ENCODE data around the gene SLC25A2.
A peak's percentile ranks its signal among the peaks of the same experiment; 100 is the strongest.
"Not testable (repeated sequence)": the region's sequence is repeated elsewhere in the genome, so short reads cannot be mapped to it uniquely, and the experiment has no call there.

The SLC25A2 gene

DNA sequence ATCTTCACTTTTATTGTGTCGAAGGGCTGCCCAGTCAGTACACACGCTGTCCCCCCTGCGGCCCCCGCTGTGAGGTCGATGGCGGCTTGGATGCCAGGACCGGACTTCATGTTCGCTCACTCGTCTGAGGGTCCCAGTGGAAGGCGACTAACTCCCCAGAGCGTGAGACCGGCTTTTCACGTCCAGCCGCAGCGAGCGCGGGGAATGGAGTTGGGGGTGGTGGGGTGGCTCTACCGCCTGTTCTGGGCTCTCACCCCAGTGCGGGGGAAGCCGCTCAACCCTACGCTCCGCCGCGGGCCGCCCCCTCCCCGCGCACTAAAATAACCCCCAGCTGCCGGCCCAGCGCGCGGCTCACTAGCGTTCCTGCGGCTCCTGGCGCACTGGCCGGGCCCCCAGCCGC, at the start of gene SLC25A2:
Gene SLC25A2 (minus strand): TSS at position 294 of the 400 bp plus-strand sequence. CDS start 184 bp downstream, at position 110.
- TF ChIP-seq, protein P1, sequence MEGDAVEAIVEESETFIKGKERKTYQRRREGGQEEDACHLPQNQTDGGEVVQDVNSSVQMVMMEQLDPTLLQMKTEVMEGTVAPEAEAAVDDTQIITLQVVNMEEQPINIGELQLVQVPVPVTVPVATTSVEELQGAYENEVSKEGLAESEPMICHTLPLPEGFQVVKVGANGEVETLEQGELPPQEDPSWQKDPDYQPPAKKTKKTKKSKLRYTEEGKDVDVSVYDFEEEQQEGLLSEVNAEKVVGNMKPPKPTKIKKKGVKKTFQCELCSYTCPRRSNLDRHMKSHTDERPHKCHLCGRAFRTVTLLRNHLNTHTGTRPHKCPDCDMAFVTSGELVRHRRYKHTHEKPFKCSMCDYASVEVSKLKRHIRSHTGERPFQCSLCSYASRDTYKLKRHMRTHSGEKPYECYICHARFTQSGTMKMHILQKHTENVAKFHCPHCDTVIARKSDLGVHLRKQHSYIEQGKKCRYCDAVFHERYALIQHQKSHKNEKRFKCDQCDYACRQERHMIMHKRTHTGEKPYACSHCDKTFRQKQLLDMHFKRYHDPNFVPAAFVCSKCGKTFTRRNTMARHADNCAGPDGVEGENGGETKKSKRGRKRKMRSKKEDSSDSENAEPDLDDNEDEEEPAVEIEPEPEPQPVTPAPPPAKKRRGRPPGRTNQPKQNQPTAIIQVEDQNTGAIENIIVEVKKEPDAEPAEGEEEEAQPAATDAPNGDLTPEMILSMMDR (IDR thresholded peaks at IDR 0.05; ENCODE audit: control insufficient read depth, extremely low read depth, insufficient read depth) = no peak
- DNase-seq (ENCODE audit: low read depth) = no peak
- no peak within 1 kb of the TSS for H3K4me3 ChIP-seq (ENCODE audit: low read depth, low read length)

DNA sequence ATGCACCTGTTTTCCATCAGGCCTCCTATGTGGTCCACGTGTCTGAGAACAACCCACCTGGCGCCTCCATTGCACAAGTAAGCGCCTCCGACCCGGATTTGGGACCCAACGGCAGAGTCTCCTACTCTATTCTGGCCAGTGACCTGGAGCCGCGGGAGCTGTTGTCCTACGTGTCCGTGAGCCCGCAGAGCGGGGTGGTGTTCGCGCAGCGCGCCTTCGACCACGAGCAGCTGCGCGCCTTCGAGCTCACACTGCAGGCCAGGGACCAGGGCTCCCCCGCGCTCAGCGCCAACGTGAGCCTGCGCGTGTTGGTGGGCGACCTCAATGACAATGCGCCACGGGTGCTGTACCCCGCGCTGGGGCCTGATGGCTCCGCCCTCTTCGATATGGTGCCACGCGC, 47.7 kb upstream of the SLC25A2 start:
- no peak for DNase-seq (ENCODE audit: low read depth)
- TF ChIP-seq, protein P1 (IDR thresholded peaks at IDR 0.05; ENCODE audit: control insufficient read depth, extremely low read depth, insufficient read depth) = no peak
- H3K4me3 ChIP-seq (ENCODE audit: low read depth, low read length) = no peak overlapping the region

DNA sequence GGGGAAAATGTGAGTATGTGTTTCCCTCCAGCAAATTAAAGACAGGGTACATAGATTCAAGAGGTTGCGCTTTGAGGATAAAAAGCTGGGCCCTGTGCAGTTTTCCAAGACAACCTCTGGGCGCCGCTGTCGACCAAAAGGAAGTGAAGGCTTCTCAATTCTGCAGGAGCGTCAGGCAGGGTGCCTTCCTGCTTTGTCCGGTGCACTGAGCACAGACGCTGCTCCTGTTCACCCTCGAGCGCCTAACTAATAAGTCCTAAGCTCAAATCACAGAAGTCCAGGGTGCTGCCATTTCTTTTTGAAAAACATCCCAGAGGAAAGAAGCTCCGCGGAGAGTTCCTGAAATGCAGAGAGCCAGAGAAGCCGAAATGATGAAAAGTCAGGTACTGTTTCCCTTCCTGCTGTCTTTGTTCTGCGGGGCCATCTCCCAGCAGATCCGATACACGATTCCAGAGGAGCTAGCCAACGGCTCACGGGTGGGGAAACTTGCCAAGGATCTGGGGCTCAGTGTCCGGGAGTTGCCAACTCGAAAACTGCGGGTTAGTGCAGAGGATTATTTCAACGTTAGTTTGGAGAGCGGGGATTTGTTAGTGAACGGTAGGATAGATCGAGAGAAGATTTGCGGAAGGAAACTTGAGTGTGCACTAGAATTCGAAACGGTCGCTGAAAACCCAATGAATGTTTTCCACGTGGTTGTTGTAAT, 46.2 kb upstream of the SLC25A2 start, which contains the start of gene PCDHGB1:
Gene PCDHGB1 (plus strand): TSS at position 183 of the 703 bp plus-strand sequence. CDS start 162 bp downstream, at position 345.
- peak; percentile 73 for DNase-seq (ENCODE audit: low read depth)
- TF ChIP-seq, protein P1 (IDR thresholded peaks at IDR 0.05; ENCODE audit: control insufficient read depth, extremely low read depth, insufficient read depth) = peak; percentile 78
- peak within 1 kb of the TSS; percentile 66 for H3K4me3 ChIP-seq (ENCODE audit: low read depth, low read length)

DNA sequence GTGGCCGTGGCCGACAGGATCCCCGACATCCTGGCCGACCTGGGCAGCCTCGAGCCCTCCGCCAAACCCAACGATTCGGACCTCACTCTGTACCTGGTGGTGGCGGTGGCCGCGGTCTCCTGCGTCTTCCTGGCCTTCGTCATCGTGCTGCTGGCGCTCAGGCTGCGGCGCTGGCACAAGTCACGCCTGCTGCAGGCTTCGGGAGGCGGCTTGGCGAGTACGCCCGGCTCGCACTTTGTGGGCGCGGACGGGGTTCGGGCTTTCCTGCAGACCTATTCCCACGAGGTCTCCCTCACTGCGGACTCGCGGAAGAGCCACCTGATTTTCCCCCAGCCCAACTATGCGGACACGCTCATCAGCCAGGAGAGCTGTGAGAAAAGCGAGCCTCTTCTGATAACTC, 42.2 kb upstream of the SLC25A2 start:
- H3K4me3 ChIP-seq (ENCODE audit: low read depth, low read length); DNase-seq (ENCODE audit: low read depth): not testable (repeated sequence)

DNA sequence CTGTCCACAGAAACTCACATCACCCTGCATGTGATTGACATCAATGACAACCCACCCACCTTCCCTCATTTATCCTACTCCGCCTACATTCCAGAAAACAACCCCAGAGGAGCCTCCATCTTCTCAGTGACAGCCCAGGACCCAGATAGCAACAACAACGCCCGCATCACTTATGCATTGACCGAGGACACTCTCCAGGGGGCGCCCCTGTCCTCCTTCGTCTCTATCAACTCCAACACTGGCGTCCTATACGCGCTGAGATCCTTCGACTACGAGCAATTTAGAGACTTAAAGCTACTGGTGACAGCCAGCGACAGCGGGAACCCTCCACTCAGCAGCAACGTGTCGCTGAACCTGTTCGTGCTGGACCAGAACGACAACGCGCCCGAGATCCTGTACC, 41.5 kb upstream of the SLC25A2 start:
- H3K4me3 ChIP-seq (ENCODE audit: low read depth, low read length) = no peak overlapping the region

DNA sequence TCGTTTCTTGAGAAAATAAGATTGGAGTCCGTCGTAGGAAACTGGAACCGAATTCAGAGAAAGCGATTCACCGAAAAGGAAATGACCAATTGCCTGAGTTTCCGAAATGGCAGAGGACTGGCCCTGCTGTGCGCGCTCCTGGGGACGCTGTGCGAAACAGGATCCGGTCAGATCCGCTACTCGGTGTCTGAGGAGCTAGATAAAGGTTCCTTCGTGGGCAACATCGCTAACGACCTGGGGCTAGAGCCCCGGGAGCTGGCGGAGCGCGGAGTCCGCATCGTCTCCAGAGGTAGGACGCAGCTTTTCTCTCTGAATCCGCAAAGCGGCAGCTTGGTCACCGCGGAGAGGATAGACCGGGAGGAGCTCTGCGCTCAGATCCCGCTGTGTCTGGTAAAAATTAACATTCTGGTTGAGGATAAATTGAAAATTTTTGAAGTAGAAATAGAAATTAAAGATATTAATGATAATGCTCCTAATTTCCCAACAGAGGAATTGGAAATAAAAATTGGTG, 40.2 kb upstream of the SLC25A2 start:
- DNase-seq (ENCODE audit: low read depth) = no peak
- TF ChIP-seq, protein P1 (IDR thresholded peaks at IDR 0.05; ENCODE audit: control insufficient read depth, extremely low read depth, insufficient read depth) = no peak
- peak overlapping the region; percentile 53 for H3K4me3 ChIP-seq (ENCODE audit: low read depth, low read length)

More for the DNA sequence above, 41.5 kb upstream of the SLC25A2 start:
- no peak for DNase-seq (ENCODE audit: low read depth)
- TF ChIP-seq, protein P1 (IDR thresholded peaks at IDR 0.05; ENCODE audit: control insufficient read depth, extremely low read depth, insufficient read depth) = no peak

DNA sequence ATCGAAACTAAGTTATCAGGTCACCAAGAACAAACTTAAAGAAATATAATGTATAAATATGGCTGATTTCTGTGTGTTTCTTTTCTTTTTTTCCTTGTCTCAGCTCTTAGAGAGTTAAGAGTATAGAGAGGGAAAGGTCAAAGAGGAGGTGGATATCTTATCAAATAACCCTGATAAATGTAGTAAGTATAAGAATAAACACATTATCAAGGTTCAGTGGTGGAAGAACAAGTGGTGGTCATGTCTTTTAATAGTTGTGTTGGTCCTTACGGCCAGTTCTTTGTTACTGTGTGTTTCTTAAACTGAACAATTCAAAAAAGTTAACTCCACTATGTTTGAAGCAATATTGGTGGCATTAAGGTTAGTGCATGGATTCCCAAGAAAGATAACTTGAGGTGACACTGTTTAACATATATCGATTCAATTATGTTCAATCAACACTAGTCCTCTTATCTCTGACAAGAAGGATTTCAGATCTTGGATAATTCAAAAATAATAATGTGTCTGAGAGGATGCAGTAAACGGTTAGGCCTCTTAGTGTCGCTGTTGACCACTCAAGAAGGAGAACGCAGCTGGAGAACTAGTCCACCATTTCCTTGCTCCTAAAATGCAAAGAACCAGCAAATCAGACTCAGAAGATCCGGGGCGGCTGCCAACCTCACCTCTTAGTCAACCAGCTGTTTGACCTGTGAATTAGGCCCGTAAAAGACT, 39.5 kb upstream of the SLC25A2 start, which contains the start of gene PCDHGA3:
Gene PCDHGA3 (plus strand): TSS at position 588 of the 711 bp plus-strand sequence. CDS start 205 bp downstream, outside the sequence.
- TF ChIP-seq, protein P1 (IDR thresholded peaks at IDR 0.05; ENCODE audit: control insufficient read depth, extremely low read depth, insufficient read depth) = peak; percentile 59
- peak; percentile 39 for DNase-seq (ENCODE audit: low read depth)
- peak within 1 kb of the TSS; percentile 53 for H3K4me3 ChIP-seq (ENCODE audit: low read depth, low read length)
